Measurements from ENCODE around the gene HOXD10.
A peak's percentile ranks its signal among the peaks of the same experiment; 100 is the strongest.

HOXD10 gene

GRCh38 chr2:176114120-176114929 lies 2.3 kb upstream of the HOXD10 start:
- no peaks in the 10 kb centered on the region for H3K9me3 ChIP-seq (ENCODE audit: low read length)
- no peak overlapping the region for H3K27ac ChIP-seq (ENCODE audit: low read depth, low read length)
- H3K27me3 ChIP-seq (ENCODE audit: control insufficient read depth in 1 of 2, insufficient read depth in 2 of 2, low read length in 2 of 2): peaks cover 42 to 87% of the 10 kb centered on the region in 2 donors
- peaks cover 13% of the 10 kb centered on the region for H3K4me1 ChIP-seq (ENCODE audit: insufficient read depth, low read length)
- no peaks in the 10 kb centered on the region for H3K36me3 ChIP-seq (ENCODE audit: insufficient read depth, low read length)
- H3K4me3 ChIP-seq (ENCODE audit: low read depth in 1 of 2, low read length in 2 of 2): peak overlapping the region in 1 of 2 donors; percentile 51
- H3K9ac ChIP-seq (ENCODE audit: low read length): peak overlapping the region; percentile 49

GRCh38 chr2:176114930-176115625 lies 1.5 kb upstream of the HOXD10 start:
- H3K4me3 ChIP-seq (ENCODE audit: low read depth in 1 of 2, low read length in 2 of 2): peak overlapping the region in 1 of 2 donors; percentile 71
- no peaks in the 10 kb centered on the region for H3K36me3 ChIP-seq (ENCODE audit: insufficient read depth, low read length)
- peak overlapping the region; percentile 53 for H3K9ac ChIP-seq (ENCODE audit: low read length)
- peaks cover 36 to 84% of the 10 kb centered on the region in 2 donors for H3K27me3 ChIP-seq (ENCODE audit: control insufficient read depth in 1 of 2, insufficient read depth in 2 of 2, low read length in 2 of 2)
- no peak overlapping the region for H3K27ac ChIP-seq (ENCODE audit: low read depth, low read length)
- no peaks in the 10 kb centered on the region for H3K9me3 ChIP-seq (ENCODE audit: low read length)
- peaks cover 13% of the 10 kb centered on the region for H3K4me1 ChIP-seq (ENCODE audit: insufficient read depth, low read length)

- Histone ChIP-seq H3K27me3 (ENCODE audit: control insufficient read depth in 1 of 2, insufficient read depth in 2 of 2, low read length in 2 of 2) (peaks cover 33 to 72% of the 10 kb centered on the region in 2 donors), H3K4me3 (ENCODE audit: low read depth in 1 of 2, low read length in 2 of 2) (peak overlapping the region in 1 of 2 donors; percentile 71)
Measured at GRCh38 chr2:176117162-176117822, 714 bp downstream of the HOXD10 start.

GRCh38 chr2:176117823-176118371 lies 1.3 kb downstream of the HOXD10 start:
- no peaks in the 10 kb centered on the region for H3K36me3 ChIP-seq (ENCODE audit: insufficient read depth, low read length)
- H3K27me3 ChIP-seq (ENCODE audit: control insufficient read depth in 1 of 2, insufficient read depth in 2 of 2, low read length in 2 of 2): peaks cover 33 to 69% of the 10 kb centered on the region in 2 donors
- H3K9ac ChIP-seq (ENCODE audit: low read length): no peak overlapping the region
- peak overlapping the region; percentile 31 for H3K27ac ChIP-seq (ENCODE audit: low read depth, low read length)
- peak overlapping the region in 1 of 2 donors; percentile 71 for H3K4me3 ChIP-seq (ENCODE audit: low read depth in 1 of 2, low read length in 2 of 2)
- no peaks in the 10 kb centered on the region for H3K9me3 ChIP-seq (ENCODE audit: low read length)
- H3K4me1 ChIP-seq (ENCODE audit: insufficient read depth, low read length): peaks cover 8% of the 10 kb centered on the region

More at GRCh38 chr2:176117162-176117822, 714 bp downstream of the HOXD10 start:
- H3K36me3 ChIP-seq (ENCODE audit: insufficient read depth, low read length): no peaks in the 10 kb centered on the region
- no peak overlapping the region for H3K27ac ChIP-seq (ENCODE audit: low read depth, low read length)
- H3K9me3 ChIP-seq (ENCODE audit: low read length): no peaks in the 10 kb centered on the region
- peaks cover 8% of the 10 kb centered on the region for H3K4me1 ChIP-seq (ENCODE audit: insufficient read depth, low read length)
- H3K9ac ChIP-seq (ENCODE audit: low read length): peak overlapping the region; percentile 22

GRCh38 chr2:176118601-176119339 lies 2.2 kb downstream of the HOXD10 start:
- peaks cover 8% of the 10 kb centered on the region for H3K4me1 ChIP-seq (ENCODE audit: insufficient read depth, low read length)
- no peaks in the 10 kb centered on the region for H3K36me3 ChIP-seq (ENCODE audit: insufficient read depth, low read length)
- H3K9ac ChIP-seq (ENCODE audit: low read length): no peak overlapping the region
- H3K27me3 ChIP-seq (ENCODE audit: control insufficient read depth in 1 of 2, insufficient read depth in 2 of 2, low read length in 2 of 2): peaks cover 28 to 69% of the 10 kb centered on the region in 2 donors
- no peaks in the 10 kb centered on the region for H3K9me3 ChIP-seq (ENCODE audit: low read length)
- peak overlapping the region; percentile 31 for H3K27ac ChIP-seq (ENCODE audit: low read depth, low read length)
- H3K4me3 ChIP-seq (ENCODE audit: low read depth in 1 of 2, low read length in 2 of 2): peak overlapping the region in 1 of 2 donors; percentile 71

- Histone ChIP-seq H3K4me3 (ENCODE audit: low read depth in 1 of 2, low read length in 2 of 2) (peak overlapping the region in 1 of 2 donors; percentile 16), H3K27me3 (ENCODE audit: control insufficient read depth in 1 of 2, insufficient read depth in 2 of 2, low read length in 2 of 2) (peaks cover 22 to 57% of the 10 kb centered on the region in 2 donors), H3K36me3 (ENCODE audit: insufficient read depth, low read length) (no peaks in the 10 kb centered on the region), H3K27ac (ENCODE audit: low read depth, low read length) (no peak overlapping the region), H3K9me3 (ENCODE audit: low read length) (no peaks in the 10 kb centered on the region), H3K9ac (ENCODE audit: low read length) (peak overlapping the region; percentile 39), H3K4me1 (ENCODE audit: insufficient read depth, low read length) (peaks cover 8% of the 10 kb centered on the region)
Measured at GRCh38 chr2:176120364-176121189, 4.0 kb downstream of the HOXD10 start.

- peak overlapping the region; percentile 39 for H3K9ac ChIP-seq (ENCODE audit: low read length)
Measured at GRCh38 chr2:176121190-176122051, 4.8 kb downstream of the HOXD10 start.

GRCh38 chr2:176122052-176122682 lies 5.6 kb downstream of the HOXD10 start:
- H3K9ac ChIP-seq (ENCODE audit: low read length): peak overlapping the region; percentile 39
- H3K36me3 ChIP-seq (ENCODE audit: insufficient read depth, low read length): no peaks in the 10 kb centered on the region
- H3K4me1 ChIP-seq (ENCODE audit: insufficient read depth, low read length): peaks cover 10% of the 10 kb centered on the region
- peak overlapping the region; percentile 56 to 84 for H3K4me3 ChIP-seq (ENCODE audit: low read depth in 1 of 2, low read length in 2 of 2)
- H3K27ac ChIP-seq (ENCODE audit: low read depth, low read length): peak overlapping the region; percentile 75
- H3K27me3 ChIP-seq (ENCODE audit: control insufficient read depth in 1 of 2, insufficient read depth in 2 of 2, low read length in 2 of 2): peaks cover 18 to 41% of the 10 kb centered on the region in 2 donors
- no peaks in the 10 kb centered on the region for H3K9me3 ChIP-seq (ENCODE audit: low read length)

More at GRCh38 chr2:176121190-176122051, 4.8 kb downstream of the HOXD10 start:
- H3K9me3 ChIP-seq (ENCODE audit: low read length): no peaks in the 10 kb centered on the region
- H3K4me3 ChIP-seq (ENCODE audit: low read depth in 1 of 2, low read length in 2 of 2): peak overlapping the region; percentile 15 to 84
- no peaks in the 10 kb centered on the region for H3K36me3 ChIP-seq (ENCODE audit: insufficient read depth, low read length)
- H3K27ac ChIP-seq (ENCODE audit: low read depth, low read length): peak overlapping the region; percentile 60
- peaks cover 10% of the 10 kb centered on the region for H3K4me1 ChIP-seq (ENCODE audit: insufficient read depth, low read length)
- peaks cover 22 to 48% of the 10 kb centered on the region in 2 donors for H3K27me3 ChIP-seq (ENCODE audit: control insufficient read depth in 1 of 2, insufficient read depth in 2 of 2, low read length in 2 of 2)

GRCh38 chr2:176122683-176123410 lies 6.3 kb downstream of the HOXD10 start, which contains the start of gene HOXD9:
Gene HOXD9, plus strand, starts transcription at chr2:176122719. Its CDS starts 50 bp downstream, at chr2:176122769.
- Histone ChIP-seq H3K9ac (ENCODE audit: low read length) (peak within 1 kb of the TSS; percentile 39), H3K27me3 (ENCODE audit: control insufficient read depth in 1 of 2, insufficient read depth in 2 of 2, low read length in 2 of 2) (peaks cover 12 to 34% of the 10 kb centered on the region in 2 donors)

More at GRCh38 chr2:176122683-176123410, 6.3 kb downstream of the HOXD10 start, which contains the start of gene HOXD9:
- H3K27ac ChIP-seq (ENCODE audit: low read depth, low read length): peak within 1 kb of the TSS; percentile 75
- H3K4me1 ChIP-seq (ENCODE audit: insufficient read depth, low read length): peaks cover 17% of the 10 kb centered on the region
- H3K9me3 ChIP-seq (ENCODE audit: low read length): no peaks in the 10 kb centered on the region
- H3K4me3 ChIP-seq (ENCODE audit: low read depth in 1 of 2, low read length in 2 of 2): peak within 1 kb of the TSS; percentile 56 to 84
- H3K36me3 ChIP-seq (ENCODE audit: insufficient read depth, low read length): no peaks in the 10 kb centered on the region
